Measurements from ENCODE around the gene LPP. TPM values are rescaled to one million over a fixed set of nuclear protein-coding genes. Genes with fewer than 3 reads are reported as not detected.

Gene LPP
- total and polyA plus RNA-seq, 4 donors: 7.2 to 50.3 (median 26.4) TPM

DNA sequence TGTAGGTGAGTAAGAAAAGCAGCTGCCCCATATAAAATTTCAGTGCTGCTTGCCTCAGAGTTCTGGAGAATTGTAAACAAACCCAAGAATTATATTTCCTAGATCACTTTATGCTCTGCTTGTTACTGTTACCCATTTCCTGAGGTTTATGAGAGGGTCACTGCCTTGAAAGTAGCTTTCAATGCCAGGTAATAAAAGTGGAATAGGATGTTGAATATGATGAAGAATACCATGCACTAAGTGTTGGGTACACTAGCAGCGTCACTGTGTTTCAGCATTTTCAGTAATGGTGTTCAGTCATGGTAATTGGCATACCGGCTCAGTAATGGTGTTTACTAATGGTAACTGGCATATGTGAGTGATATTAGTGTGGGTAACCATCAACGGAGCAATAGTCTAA lies 568.0 kb downstream of the LPP start:
- Histone ChIP-seq H3K9me3 (ENCODE audit: control insufficient read depth, insufficient read depth, low read length) (no peaks in the 10 kb centered on the region), H3K27me3 (ENCODE audit: control insufficient read depth, insufficient read depth, low read length) (no peaks in the 10 kb centered on the region), H3K4me1 (ENCODE audit: control insufficient read depth, insufficient read depth, low read length) (no peaks in the 10 kb centered on the region), H3K27ac (ENCODE audit: low read depth, low read length) (no peak overlapping the region), H3K4me3 (ENCODE audit: low read depth, low read length) (no peak overlapping the region), H3K36me3 (ENCODE audit: control insufficient read depth, insufficient read depth, low read length) (no peaks in the 10 kb centered on the region)
- WGBS (ENCODE audit: insufficient coverage): 100% methylated on average over 1 of the region's 3 CpGs
- no peak for DNase-seq (ENCODE audit: low read depth in 4 of 6, low spot score in 6 of 6)

DNA sequence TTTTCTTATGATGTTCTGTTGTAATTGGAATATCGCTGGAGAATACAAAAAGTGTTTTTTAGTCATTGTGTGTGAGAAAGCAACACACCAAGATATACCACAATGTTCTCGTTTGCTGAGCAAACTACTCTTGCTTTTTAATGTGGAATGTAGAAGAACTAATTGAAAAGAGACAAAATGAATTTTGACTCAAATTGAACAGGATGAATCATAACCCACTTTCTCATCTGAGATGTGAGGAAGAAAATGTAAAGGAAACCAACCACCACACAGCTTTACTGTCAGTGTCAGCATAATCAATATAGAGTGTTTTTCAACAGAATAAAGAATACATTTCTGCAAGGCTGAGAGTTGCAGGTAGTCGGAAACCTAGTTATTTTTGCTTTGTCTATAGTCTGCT lies 569.0 kb downstream of the LPP start:
- Histone ChIP-seq H3K27me3 (ENCODE audit: control insufficient read depth, insufficient read depth, low read length) (no peaks in the 10 kb centered on the region), H3K4me1 (ENCODE audit: control insufficient read depth, insufficient read depth, low read length) (no peaks in the 10 kb centered on the region), H3K36me3 (ENCODE audit: control insufficient read depth, insufficient read depth, low read length) (no peaks in the 10 kb centered on the region), H3K9me3 (ENCODE audit: control insufficient read depth, insufficient read depth, low read length) (no peaks in the 10 kb centered on the region), H3K27ac (ENCODE audit: low read depth, low read length) (no peak overlapping the region), H3K4me3 (ENCODE audit: low read depth, low read length) (no peak overlapping the region)
- whole genome bisulfite sequencing (ENCODE audit: insufficient coverage): 80% methylated on average over 1 of the region's 3 CpGs
- DNase-seq (ENCODE audit: low read depth in 4 of 6, low spot score in 6 of 6): no peak

DNA sequence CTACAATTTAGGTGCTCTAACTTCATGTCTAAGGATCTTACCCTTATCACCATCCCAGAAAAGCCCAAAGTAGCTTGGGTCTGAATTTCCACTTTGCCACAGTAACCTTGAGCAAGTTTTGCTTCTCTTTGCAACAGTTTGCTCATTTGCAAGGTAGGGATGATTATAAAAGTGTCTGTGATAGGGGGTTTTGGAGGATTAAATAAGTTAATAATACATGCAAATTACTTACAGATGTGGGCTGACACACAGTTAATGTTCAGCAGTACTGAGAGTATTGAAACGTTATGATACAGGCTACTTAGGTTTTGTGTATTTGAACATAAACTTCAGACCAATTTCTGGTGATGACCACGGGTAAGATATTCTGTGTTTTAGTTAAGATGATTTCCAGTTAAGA lies 573.1 kb downstream of the LPP start:
- Histone ChIP-seq H3K4me1 (ENCODE audit: control insufficient read depth, insufficient read depth, low read length) (no peaks in the 10 kb centered on the region), H3K4me3 (ENCODE audit: low read depth, low read length) (no peak overlapping the region), H3K36me3 (ENCODE audit: control insufficient read depth, insufficient read depth, low read length) (no peaks in the 10 kb centered on the region), H3K27ac (ENCODE audit: low read depth, low read length) (no peak overlapping the region), H3K9me3 (ENCODE audit: control insufficient read depth, insufficient read depth, low read length) (no peaks in the 10 kb centered on the region), H3K27me3 (ENCODE audit: control insufficient read depth, insufficient read depth, low read length) (no peaks in the 10 kb centered on the region)
- WGBS (ENCODE audit: insufficient coverage): 60% methylated on average over 1 of the region's 2 CpGs
- no peak for DNase-seq (ENCODE audit: low read depth in 4 of 6, low spot score in 6 of 6)

DNA sequence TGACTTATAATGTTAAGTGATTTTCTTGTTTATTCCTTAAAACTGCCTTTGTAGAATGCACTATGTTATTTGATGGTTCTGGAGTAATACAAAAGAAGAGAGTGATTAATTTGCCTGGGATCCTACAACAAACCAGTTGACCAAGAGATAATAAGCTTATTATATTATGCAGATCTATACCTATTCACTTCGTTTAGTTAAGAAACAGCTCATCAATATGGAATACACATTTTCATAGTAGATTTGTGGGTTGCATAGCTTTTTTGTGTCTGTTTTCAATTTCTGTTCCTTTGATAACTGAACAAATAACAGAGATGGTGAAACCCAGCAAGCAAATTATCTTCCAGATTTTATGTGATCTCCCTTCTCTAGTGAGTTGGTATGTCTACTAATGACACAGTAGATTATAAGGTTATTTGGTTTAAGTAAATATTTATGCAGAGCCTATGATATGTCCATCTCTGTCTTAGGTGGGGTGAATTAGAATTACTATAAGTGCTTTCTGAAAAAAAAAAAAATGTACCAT lies 574.5 kb downstream of the LPP start:
- no peaks in the 10 kb centered on the region for H3K27me3 ChIP-seq (ENCODE audit: control insufficient read depth, insufficient read depth, low read length)
- no CpG with 5 or more reads among the region's 1 CpG for WGBS (ENCODE audit: insufficient coverage)

DNA sequence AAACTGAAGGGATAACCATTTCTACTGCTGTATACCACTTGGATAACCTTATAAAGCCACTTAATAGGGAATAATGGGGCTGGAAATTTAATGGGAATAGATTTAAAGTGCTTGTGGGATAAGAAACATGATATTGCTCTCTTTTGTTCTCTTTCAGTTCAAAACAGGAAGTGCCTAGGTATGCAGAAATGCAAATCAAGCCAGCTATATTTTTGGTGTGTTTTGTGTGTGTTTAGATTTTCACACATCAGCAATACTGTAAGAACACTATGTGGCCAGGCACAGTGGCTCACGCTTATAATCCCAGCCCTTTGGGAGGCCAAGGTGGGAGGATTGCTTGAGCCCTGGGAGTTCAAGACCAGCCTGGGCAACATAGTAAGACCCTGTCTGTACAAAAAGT lies 575.5 kb downstream of the LPP start:
- Histone ChIP-seq H3K4me3 (ENCODE audit: low read depth, low read length) (no peak overlapping the region), H3K9me3 (ENCODE audit: control insufficient read depth, insufficient read depth, low read length) (no peaks in the 10 kb centered on the region), H3K36me3 (ENCODE audit: control insufficient read depth, insufficient read depth, low read length) (no peaks in the 10 kb centered on the region), H3K4me1 (ENCODE audit: control insufficient read depth, insufficient read depth, low read length) (peaks cover under 1% of the 10 kb centered on the region), H3K27me3 (ENCODE audit: control insufficient read depth, insufficient read depth, low read length) (no peaks in the 10 kb centered on the region), H3K27ac (ENCODE audit: low read depth, low read length) (no peak overlapping the region)
- no peak for DNase-seq (ENCODE audit: low read depth in 4 of 6, low spot score in 6 of 6)
- 100% methylated on average over 1 of the region's 1 CpG for WGBS (ENCODE audit: insufficient coverage)

More for the DNA sequence above, 574.5 kb downstream of the LPP start:
- Histone ChIP-seq H3K36me3 (ENCODE audit: control insufficient read depth, insufficient read depth, low read length) (no peaks in the 10 kb centered on the region), H3K27ac (ENCODE audit: low read depth, low read length) (no peak overlapping the region), H3K4me1 (ENCODE audit: control insufficient read depth, insufficient read depth, low read length) (no peaks in the 10 kb centered on the region), H3K4me3 (ENCODE audit: low read depth, low read length) (no peak overlapping the region), H3K9me3 (ENCODE audit: control insufficient read depth, insufficient read depth, low read length) (no peaks in the 10 kb centered on the region)
- no peak for DNase-seq (ENCODE audit: low read depth in 4 of 6, low spot score in 6 of 6)

DNA sequence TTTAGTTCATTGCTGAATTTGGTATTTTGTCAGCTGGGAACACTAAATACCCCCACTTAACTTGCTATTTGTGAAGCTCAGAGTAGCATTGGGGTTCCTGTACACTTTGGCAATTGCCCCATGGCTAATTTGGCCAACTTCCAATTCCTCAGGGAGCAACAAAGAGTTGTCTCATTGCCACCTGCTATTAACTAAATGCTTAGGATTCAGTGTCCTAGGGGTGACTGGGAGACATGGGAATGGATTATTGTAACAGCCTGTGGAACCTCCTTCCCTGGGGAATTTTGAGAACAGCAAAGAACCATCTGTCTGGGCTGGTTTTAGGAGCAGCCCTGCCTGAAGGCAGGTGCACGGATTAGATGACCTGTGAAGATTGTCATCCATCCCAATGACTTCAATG lies 580.4 kb downstream of the LPP start:
- Histone ChIP-seq H3K27me3 (ENCODE audit: control insufficient read depth, insufficient read depth, low read length) (no peaks in the 10 kb centered on the region), H3K4me1 (ENCODE audit: control insufficient read depth, insufficient read depth, low read length) (peaks cover 3% of the 10 kb centered on the region), H3K36me3 (ENCODE audit: control insufficient read depth, insufficient read depth, low read length) (no peaks in the 10 kb centered on the region), H3K9me3 (ENCODE audit: control insufficient read depth, insufficient read depth, low read length) (no peaks in the 10 kb centered on the region), H3K27ac (ENCODE audit: low read depth, low read length) (no peak overlapping the region), H3K4me3 (ENCODE audit: low read depth, low read length) (no peak overlapping the region)
- peak in 5 of 6 donors; percentile 35 to 86 (median 52) for DNase-seq (ENCODE audit: low read depth in 4 of 6, low spot score in 6 of 6)
- WGBS (ENCODE audit: insufficient coverage): 45% methylated on average over 1 of the region's 1 CpG

DNA sequence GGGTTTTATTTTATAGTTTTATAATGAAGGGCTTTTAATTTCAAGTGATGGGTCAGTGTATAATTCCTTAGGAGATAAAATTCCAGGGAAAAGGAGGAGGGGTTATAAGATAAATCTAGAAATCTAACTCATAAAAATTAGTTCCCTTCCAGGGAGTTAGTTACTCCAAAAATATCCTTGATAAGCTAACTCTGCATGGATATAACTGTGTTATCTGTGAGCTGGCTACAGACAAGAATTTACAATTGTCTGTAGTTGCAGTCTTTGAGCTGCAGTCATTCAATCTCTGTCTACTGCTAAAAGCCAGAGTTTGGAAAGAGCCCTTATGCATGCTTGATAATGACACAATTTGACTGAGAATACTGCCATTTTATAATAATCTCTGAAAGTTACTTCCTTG lies 585.6 kb downstream of the LPP start:
- no peaks in the 10 kb centered on the region for H3K27me3 ChIP-seq (ENCODE audit: control insufficient read depth, insufficient read depth, low read length)
- DNase-seq (ENCODE audit: low read depth in 4 of 6, low spot score in 6 of 6): no peak
- H3K4me3 ChIP-seq (ENCODE audit: low read depth, low read length): no peak overlapping the region
- peaks cover 2% of the 10 kb centered on the region for H3K4me1 ChIP-seq (ENCODE audit: control insufficient read depth, insufficient read depth, low read length)
- H3K27ac ChIP-seq (ENCODE audit: low read depth, low read length): no peak overlapping the region
- H3K36me3 ChIP-seq (ENCODE audit: control insufficient read depth, insufficient read depth, low read length): no peaks in the 10 kb centered on the region
- H3K9me3 ChIP-seq (ENCODE audit: control insufficient read depth, insufficient read depth, low read length): no peaks in the 10 kb centered on the region

DNA sequence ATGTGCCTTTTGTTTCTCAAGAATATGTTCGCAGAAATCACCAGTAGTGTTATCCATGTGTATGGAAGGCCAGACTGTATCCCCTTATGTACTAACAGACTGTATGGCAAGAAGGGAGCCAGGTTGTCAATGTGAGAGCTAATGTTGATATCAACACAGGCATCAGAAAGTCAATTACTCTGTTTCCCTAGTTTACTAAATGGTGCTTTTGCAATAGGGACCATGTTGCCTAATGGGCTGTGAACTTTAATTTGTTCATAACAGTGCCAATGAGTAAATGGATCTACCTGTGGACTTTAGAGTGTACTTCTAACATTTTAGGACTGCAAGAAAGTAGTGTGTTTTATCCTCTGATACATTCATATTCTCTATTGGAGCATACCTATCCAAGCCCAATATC lies 586.1 kb downstream of the LPP start:
- no peaks in the 10 kb centered on the region for H3K27me3 ChIP-seq (ENCODE audit: control insufficient read depth, insufficient read depth, low read length)
- H3K4me1 ChIP-seq (ENCODE audit: control insufficient read depth, insufficient read depth, low read length): no peaks in the 10 kb centered on the region
- WGBS (ENCODE audit: insufficient coverage): no CpG with 5 or more reads among the region's 1 CpG
- DNase-seq (ENCODE audit: low read depth in 4 of 6, low spot score in 6 of 6): peak in 1 of 6 donors; percentile 44
- H3K27ac ChIP-seq (ENCODE audit: low read depth, low read length): no peak overlapping the region
- no peaks in the 10 kb centered on the region for H3K9me3 ChIP-seq (ENCODE audit: control insufficient read depth, insufficient read depth, low read length)
- no peaks in the 10 kb centered on the region for H3K36me3 ChIP-seq (ENCODE audit: control insufficient read depth, insufficient read depth, low read length)
- H3K4me3 ChIP-seq (ENCODE audit: low read depth, low read length): no peak overlapping the region

DNA sequence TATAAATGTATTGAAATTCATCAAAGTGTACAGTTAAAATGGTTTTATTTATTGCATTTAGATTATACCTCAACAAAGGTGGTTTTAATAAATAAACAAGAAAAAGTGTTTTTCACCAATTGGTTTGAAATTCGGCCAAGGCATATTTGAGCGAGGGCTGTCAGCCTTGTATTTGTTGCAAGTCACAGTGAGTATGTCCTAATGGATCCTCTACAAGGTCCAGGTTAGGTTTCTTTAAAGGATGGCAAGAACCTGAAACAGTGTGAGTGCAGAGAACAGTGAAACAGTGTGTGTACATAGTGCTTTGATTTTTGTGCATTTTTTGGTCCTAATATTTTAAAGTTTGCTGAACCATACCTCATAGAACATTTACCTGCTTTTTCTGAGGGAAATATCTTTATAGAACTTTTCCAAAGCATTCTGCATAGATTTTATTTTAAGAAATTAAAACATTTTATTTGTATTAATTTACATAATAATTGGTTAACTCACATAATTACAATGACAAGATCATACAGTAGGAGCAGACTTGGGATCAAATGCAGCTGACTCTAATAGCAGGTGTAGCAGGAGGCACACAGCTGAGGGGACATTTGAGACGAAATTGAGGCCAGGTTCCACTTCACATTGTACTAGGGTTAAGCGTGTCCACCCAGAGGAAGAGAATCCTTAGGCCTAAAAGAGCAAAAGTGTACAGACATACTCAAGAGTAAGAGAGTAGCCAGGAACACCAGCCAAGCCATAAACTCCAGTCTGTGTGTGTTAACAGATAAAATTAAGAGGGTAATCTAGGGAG lies 589.0 kb downstream of the LPP start:
- 84% methylated on average over 3 of the region's 4 CpGs for WGBS (ENCODE audit: insufficient coverage)
- Histone ChIP-seq H3K27me3 (ENCODE audit: control insufficient read depth, insufficient read depth, low read length) (no peaks in the 10 kb centered on the region), H3K36me3 (ENCODE audit: control insufficient read depth, insufficient read depth, low read length) (no peaks in the 10 kb centered on the region), H3K27ac (ENCODE audit: low read depth, low read length) (no peak overlapping the region), H3K4me3 (ENCODE audit: low read depth, low read length) (no peak overlapping the region), H3K9me3 (ENCODE audit: control insufficient read depth, insufficient read depth, low read length) (no peaks in the 10 kb centered on the region), H3K4me1 (ENCODE audit: control insufficient read depth, insufficient read depth, low read length) (no peaks in the 10 kb centered on the region)
- no peak for DNase-seq (ENCODE audit: low read depth in 4 of 6, low spot score in 6 of 6)

DNA sequence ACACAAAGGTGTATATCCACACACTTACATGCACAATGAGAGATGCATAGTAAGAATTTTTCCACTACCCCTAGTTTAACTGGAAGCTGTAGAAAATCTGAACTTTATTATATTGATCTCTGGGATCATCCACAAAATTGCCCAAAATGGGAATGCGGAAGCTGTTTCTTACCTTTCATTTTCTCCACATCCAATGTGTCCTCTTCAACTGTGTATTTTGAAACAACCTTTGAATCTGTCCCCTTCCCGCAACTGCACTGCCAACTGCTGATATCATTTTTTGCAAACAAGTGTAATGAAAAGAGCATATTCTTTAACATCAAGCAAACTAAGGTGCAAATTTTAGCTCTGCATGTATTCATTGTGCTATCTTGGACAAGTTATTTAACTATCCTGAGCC lies 590.2 kb downstream of the LPP start:
- H3K27ac ChIP-seq (ENCODE audit: low read depth, low read length): no peak overlapping the region
- no peaks in the 10 kb centered on the region for H3K9me3 ChIP-seq (ENCODE audit: control insufficient read depth, insufficient read depth, low read length)
- H3K27me3 ChIP-seq (ENCODE audit: control insufficient read depth, insufficient read depth, low read length): no peaks in the 10 kb centered on the region

More for the DNA sequence above, 590.2 kb downstream of the LPP start:
- DNase-seq (ENCODE audit: low read depth in 4 of 6, low spot score in 6 of 6): no peak
- no peak overlapping the region for H3K4me3 ChIP-seq (ENCODE audit: low read depth, low read length)
- H3K4me1 ChIP-seq (ENCODE audit: control insufficient read depth, insufficient read depth, low read length): no peaks in the 10 kb centered on the region
- no CpG with 5 or more reads among the region's 2 CpGs for WGBS (ENCODE audit: insufficient coverage)
- H3K36me3 ChIP-seq (ENCODE audit: control insufficient read depth, insufficient read depth, low read length): no peaks in the 10 kb centered on the region
